ENCODE data around the gene DIS3L2.
"Not testable (repeated sequence)": the region's sequence is repeated elsewhere in the genome, so short reads cannot be mapped to it uniquely, and the experiment has no call there.

Gene DIS3L2

DNA sequence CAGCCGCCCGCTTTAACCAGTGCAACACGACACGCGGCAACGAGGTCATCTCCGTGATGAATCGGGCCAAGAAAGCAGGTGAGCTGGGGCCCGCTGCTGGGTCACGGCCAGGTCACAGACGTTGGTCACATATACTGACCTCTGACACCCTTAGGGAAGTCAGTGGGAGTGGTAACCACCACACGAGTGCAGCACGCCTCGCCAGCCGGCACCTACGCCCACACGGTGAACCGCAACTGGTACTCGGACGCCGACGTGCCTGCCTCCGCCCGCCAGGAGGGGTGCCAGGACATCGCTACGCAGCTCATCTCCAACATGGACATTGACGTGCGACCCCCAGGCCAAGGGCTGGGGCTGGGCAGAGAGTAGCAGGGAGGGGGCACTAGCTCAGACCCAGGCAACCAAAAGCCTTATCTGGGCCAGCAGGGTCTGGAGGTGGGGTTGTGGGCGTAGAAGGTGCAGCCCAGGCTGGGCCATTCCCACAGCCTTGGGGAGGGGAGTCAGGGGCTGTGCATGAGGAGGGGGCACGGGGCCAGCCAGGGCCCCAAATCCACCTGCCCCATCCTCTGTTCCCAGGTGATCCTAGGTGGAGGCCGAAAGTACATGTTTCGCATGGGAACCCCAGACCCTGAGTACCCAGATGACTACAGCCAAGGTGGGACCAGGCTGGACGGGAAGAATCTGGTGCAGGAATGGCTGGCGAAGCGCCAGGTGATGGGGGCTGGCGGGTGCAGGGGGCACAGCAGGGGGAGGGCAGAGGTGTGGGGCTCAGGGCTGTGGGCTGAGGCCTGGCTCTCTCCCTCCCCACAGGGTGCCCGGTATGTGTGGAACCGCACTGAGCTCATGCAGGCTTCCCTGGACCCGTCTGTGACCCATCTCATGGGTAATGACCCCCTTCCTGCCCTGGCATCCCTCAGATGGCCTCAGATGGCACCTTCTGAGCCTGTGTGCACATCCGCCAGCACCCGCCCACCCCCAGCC is 418.4 kb downstream of the DIS3L2 start:
- DNase-seq = not testable (repeated sequence)

DNA sequence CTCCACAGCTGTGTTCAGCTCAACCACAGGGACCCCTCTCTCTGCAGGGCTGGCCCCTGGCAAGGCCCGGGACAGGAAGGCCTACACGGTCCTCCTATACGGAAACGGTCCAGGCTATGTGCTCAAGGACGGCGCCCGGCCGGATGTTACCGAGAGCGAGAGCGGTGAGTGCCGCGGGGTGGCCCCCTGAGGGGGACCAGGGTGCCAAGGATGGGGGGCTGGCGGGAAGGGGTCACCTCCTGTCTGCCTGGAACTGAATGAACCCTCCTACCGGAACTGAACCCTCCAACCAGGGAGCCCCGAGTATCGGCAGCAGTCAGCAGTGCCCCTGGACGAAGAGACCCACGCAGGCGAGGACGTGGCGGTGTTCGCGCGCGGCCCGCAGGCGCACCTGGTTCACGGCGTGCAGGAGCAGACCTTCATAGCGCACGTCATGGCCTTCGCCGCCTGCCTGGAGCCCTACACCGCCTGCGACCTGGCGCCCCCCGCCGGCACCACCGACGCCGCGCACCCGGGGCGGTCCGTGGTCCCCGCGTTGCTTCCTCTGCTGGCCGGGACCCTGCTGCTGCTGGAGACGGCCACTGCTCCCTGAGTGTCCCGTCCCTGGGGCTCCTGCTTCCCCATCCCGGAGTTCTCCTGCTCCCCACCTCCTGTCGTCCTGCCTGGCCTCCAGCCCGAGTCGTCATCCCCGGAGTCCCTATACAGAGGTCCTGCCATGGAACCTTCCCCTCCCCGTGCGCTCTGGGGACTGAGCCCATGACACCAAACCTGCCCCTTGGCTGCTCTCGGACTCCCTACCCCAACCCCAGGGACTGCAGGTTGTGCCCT is 419.9 kb downstream of the DIS3L2 start:
- not testable (repeated sequence) for DNase-seq

DNA sequence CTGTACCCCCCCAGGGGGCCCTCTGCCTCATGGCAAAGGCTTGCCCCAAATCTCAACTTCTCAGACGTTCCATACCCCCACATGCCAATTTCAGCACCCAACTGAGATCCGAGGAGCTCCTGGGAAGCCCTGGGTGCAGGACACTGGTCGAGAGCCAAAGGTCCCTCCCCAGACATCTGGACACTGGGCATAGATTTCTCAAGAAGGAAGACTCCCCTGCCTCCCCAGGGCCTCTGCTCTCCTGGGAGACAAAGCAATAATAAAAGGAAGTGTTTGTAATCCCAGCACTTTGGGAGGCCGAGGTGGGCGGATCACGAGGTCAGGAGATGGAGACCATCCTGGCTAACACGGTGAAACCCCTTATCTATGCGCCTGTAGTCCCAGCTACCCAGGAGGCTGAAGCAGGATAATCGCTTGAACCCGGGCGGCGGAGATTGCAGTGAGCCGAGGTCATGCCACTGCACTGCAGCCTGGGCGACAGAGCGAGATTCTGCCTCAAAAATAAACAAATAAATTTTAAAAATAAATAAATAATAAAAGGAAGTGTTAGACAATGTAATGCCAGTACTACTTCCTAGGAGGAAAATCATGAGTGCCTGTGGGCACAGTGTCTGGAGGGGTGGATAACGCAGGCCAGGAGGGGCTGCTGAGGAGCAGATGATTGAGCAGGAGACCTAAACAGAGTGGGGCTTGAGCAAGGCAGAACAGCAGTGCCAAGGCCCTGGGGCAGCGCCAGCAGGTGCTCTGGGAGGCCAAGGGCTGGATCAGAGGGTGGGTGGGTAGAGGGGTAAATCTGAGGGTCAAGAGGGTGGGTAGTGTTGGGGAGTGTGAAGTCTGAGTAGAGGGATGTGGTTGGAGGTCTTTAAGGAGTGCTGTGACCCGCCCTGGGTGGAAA is 421.1 kb downstream of the DIS3L2 start:
- no peak for DNase-seq

DNA sequence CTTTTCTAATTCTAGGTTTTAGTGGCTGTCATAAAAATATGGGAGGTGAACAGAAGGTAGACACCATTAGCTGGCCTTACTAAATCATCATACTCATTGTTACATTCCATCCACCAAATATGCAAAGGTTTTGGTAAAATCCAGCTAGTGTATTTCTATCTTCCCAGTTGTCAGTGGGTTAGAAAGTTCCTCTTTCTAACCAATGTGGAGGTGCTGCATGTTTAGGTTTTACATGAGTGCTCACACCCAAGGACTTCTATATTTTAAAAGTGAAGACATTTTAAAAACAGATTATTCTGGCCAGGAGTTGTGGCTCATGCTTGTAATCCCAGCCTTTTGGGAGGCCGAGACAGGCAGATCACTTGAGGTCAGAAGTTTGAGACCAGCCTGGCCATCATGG is 423.0 kb downstream of the DIS3L2 start:
- no peak for DNase-seq

DNA sequence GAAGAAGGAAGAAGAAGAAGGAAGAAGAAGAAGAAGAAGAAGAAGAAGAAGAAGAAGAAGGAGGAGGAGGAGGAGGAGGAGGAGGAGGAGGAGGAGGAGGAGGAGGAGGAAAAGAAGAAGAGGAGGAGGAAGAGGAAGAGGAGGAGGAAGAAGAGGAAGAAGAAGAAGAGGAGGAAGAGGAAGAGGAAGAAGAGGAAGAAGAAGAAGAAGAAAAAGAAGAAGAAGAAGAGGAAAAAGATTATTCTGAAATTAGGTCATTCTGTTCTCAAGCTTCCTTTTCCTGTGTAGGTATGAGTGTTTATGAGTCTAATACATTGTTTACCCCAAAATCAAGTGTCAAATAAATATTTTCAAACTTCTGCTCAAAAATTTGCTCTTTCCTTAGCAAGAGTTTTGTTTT is 423.5 kb downstream of the DIS3L2 start:
- DNase-seq = not testable (repeated sequence)

DNA sequence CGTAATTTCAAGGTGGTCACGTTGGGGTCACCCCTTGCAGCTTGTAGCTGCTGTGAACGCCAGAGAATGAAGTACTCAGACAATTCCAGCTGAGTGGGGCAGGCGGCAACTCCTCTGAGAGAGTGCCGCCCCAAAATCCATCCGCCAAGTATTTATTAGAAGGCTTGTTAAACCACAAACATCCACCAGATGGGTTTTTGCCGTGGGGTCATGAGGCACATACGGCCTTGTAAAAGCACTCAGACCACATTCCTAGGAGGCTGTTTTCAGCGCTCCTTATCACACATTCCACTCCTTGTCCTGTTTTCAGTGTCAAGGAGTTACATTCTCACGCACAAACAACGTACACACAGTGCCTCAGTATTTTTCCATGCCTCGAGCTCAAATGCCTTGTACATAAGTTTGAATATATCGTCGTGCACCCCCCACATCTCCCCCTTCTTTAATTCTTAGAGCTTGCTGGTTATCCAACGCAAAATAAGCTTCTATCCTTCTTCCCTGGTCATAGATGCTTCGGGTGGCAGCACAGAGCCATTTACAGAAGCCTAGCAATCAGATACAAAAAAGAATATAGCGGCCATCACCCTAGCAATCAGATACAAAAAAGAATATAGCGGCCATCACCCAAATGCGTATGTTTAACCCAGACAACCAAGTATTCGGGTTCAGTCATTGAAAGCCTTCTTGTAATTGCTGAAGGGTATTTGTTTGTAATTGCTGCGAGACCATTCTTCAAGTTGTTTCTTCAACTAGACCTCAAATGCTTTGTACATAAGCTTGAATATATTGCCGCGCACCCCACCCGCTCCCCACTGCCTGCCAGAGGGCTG is 424.4 kb downstream of the DIS3L2 start:
- no peak for DNase-seq

DNA sequence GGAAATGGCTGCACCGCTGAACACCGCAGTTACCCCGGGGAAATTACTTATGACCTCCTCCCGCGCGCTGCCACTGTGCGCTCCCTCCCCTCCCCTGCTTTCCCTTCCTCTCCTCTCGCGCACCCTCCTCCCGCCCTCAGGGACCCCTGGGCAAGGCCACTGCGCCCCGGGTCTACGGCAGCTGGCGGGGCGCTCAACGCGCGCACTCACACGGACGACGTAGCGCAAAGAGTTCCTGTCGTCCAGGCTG is 424.9 kb downstream of the DIS3L2 start:
- DNase-seq = no peak
